ENCODE results near the gene TCF25. TPM values are rescaled to one million over a fixed set of nuclear protein-coding genes. Genes with fewer than 3 reads are reported as not detected.
A peak's percentile ranks its signal among the peaks of the same experiment; 100 is the strongest.

Gene TCF25
- total and polyA plus RNA-seq, 8 donors: 124 to 748 (median 216) TPM

- Histone ChIP-seq H3K4me3 (no peak overlapping the region), H3K27ac (no peak overlapping the region), H3K27me3 (no peaks in the 10 kb centered on the region), H3K9me3 (no peaks in the 10 kb centered on the region), H3K36me3 (peaks cover 86 to 100% (median 100%) of the 10 kb centered on the region in 4 donors), H3K4me1 (no peaks in the 10 kb centered on the region)
- TF ChIP-seq CTCF (IDR thresholded peaks at IDR 0.05): no peak
- no peak for TF ChIP-seq EP300 (IDR thresholded peaks at IDR 0.05)
- TF ChIP-seq POLR2A (IDR thresholded peaks at IDR 0.05): no peak
- TF ChIP-seq POLR2AphosphoS5 (IDR thresholded peaks at IDR 0.05): no peak
- no peak for DNase-seq
- intact Hi-C loops (cut with DNase I; ENCODE audit: low total_unique reads): no loop called here
- 93 to 98% (median 96%) methylated on average over 14 of the region's 14 CpGs for WGBS, 5 donors
Observed at GRCh38 chr16:89887243-89887642, 13.9 kb downstream of the TCF25 start.

GRCh38 chr16:89890200-89890599 is 16.8 kb downstream of the TCF25 start:
- no peak overlapping the region for H3K4me3 ChIP-seq
- H3K27ac ChIP-seq: no peak overlapping the region
- TF ChIP-seq POLR2A (IDR thresholded peaks at IDR 0.05) (no peak), POLR2AphosphoS5 (IDR thresholded peaks at IDR 0.05) (no peak), EP300 (IDR thresholded peaks at IDR 0.05) (no peak), CTCF (IDR thresholded peaks at IDR 0.05) (no peak)
- peaks cover 88 to 100% (median 100%) of the 10 kb centered on the region in 4 donors for H3K36me3 ChIP-seq
- WGBS, 5 donors: 83 to 88% (median 87%) methylated on average over 9 of the region's 9 CpGs
- DNase-seq: no peak
- H3K4me1 ChIP-seq: no peaks in the 10 kb centered on the region
- no peaks in the 10 kb centered on the region for H3K9me3 ChIP-seq
- no peaks in the 10 kb centered on the region for H3K27me3 ChIP-seq
- intact Hi-C loops (cut with DNase I; ENCODE audit: low total_unique reads): no loop called here

DNA sequence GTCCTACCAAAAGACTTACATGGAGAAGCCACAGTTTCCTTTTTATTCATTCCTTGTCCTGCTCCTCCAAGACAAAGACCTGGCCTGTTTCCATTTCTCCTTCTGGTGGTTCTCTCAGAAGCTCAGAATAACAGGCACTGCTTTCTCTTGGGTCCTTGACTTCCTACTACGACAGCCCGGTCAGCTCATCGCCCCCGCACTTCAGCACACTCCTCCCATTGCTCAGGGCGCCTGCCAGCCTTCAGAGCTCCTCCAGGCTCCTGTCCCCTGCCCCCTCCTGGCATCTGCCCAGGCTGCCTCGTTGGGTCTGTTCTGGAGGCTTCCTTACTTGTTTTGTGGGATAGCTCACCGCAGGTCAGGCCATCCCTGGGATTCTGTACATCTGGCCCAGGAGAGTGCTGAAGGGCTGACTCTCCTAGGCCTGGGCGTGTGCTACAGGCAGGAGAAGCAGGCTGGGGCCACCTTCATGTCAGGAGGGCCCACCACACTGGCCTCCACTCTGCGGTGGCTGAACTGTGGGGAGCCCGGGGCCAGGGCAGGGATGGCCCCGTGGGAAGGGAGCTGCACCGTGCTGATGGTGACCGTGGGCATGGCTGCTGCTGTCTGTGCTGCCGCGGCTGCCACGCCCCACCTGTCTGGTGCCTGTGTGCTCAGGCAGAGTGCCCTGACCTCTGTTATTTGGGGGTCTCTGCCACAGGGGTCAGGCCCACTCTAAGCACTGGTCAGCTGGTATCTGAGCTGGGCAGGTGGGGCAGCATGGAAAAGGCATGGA is 17.7 kb downstream of the TCF25 start:
- no peaks in the 10 kb centered on the region for H3K4me1 ChIP-seq
- 81 to 89% (median 88%) methylated on average over 14 to 16 of the region's 16 CpGs for WGBS, 5 donors
- DNase-seq: peak in 1 of 2 donors; percentile 43
- H3K27me3 ChIP-seq: no peaks in the 10 kb centered on the region
- H3K9me3 ChIP-seq: no peaks in the 10 kb centered on the region
- TF ChIP-seq CTCF (IDR thresholded peaks at IDR 0.05) (no peak), POLR2A (IDR thresholded peaks at IDR 0.05) (no peak), EP300 (IDR thresholded peaks at IDR 0.05) (no peak), POLR2AphosphoS5 (IDR thresholded peaks at IDR 0.05) (no peak)
- no peak overlapping the region for H3K4me3 ChIP-seq
- intact Hi-C loops (cut with DNase I; ENCODE audit: low total_unique reads): no loop called here
- peaks cover 88 to 100% (median 100%) of the 10 kb centered on the region in 4 donors for H3K36me3 ChIP-seq
- H3K27ac ChIP-seq: no peak overlapping the region

GRCh38 chr16:89892055-89892630 is 18.8 kb downstream of the TCF25 start:
- 88 to 94% (median 92%) methylated on average over 12 to 18 of the region's 18 CpGs for WGBS, 5 donors
- Histone ChIP-seq H3K4me3 (no peak overlapping the region), H3K4me1 (no peaks in the 10 kb centered on the region), H3K36me3 (peaks cover 89 to 100% (median 100%) of the 10 kb centered on the region in 4 donors), H3K9me3 (no peaks in the 10 kb centered on the region), H3K27ac (no peak overlapping the region), H3K27me3 (no peaks in the 10 kb centered on the region)
- intact Hi-C loops (cut with DNase I; ENCODE audit: low total_unique reads): no loop called here
- TF ChIP-seq EP300 (IDR thresholded peaks at IDR 0.05) (no peak), CTCF (IDR thresholded peaks at IDR 0.05) (no peak), POLR2AphosphoS5 (IDR thresholded peaks at IDR 0.05) (no peak), POLR2A (IDR thresholded peaks at IDR 0.05) (no peak)
- no peak for DNase-seq
